ENCODE data around the gene MCM5. TPM values are rescaled to one million over a fixed set of nuclear protein-coding genes. Genes with fewer than 3 reads are reported as not detected.

MCM5 gene
- total RNA-seq, 1 donor from 2014 or later = 25.7 TPM

DNA sequence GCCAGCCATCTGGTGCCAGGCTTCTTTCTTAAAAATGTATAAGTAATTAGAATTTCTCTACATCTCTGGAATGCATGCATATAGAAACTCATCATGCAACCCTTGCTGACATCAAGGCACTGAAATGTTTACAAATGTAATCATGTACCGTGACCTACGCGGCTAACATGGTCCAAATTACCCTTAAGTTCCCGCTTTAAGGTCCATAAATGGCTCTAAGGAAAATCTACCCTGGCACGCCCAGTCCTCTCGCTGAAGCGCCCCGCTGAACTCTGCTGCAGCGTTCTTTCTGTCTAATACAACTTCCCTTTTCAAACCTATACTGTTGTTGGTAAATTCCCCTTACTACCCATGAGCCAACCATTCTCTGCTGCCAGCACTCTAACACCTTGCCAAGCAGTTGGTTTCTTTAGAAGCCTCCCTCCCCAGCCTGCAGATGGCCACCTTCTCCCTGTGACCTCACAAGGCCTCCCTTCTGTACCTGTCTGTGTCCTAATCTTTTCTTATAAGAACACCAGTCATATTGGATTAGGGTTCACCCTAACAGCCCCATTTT, 32.5 kb upstream of the MCM5 start:
- peak; percentile 34 to 54 for ATAC-seq
- Histone ChIP-seq H3K9me3 (no peaks in the 10 kb centered on the region), H3K4me3 (no peak overlapping the region), H3K4me1 (peaks cover 32% of the 10 kb centered on the region), H3K36me3 (no peaks in the 10 kb centered on the region), H3K27ac (no peak overlapping the region), H3K27me3 (ENCODE audit: low read depth) (no peaks in the 10 kb centered on the region)
- peak; percentile 69 for DNase-seq
- TF ChIP-seq, protein P1, sequence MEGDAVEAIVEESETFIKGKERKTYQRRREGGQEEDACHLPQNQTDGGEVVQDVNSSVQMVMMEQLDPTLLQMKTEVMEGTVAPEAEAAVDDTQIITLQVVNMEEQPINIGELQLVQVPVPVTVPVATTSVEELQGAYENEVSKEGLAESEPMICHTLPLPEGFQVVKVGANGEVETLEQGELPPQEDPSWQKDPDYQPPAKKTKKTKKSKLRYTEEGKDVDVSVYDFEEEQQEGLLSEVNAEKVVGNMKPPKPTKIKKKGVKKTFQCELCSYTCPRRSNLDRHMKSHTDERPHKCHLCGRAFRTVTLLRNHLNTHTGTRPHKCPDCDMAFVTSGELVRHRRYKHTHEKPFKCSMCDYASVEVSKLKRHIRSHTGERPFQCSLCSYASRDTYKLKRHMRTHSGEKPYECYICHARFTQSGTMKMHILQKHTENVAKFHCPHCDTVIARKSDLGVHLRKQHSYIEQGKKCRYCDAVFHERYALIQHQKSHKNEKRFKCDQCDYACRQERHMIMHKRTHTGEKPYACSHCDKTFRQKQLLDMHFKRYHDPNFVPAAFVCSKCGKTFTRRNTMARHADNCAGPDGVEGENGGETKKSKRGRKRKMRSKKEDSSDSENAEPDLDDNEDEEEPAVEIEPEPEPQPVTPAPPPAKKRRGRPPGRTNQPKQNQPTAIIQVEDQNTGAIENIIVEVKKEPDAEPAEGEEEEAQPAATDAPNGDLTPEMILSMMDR (IDR thresholded peaks at IDR 0.05) = no peak
- intact Hi-C loops (cut with DNase I) = no loop called here

DNA sequence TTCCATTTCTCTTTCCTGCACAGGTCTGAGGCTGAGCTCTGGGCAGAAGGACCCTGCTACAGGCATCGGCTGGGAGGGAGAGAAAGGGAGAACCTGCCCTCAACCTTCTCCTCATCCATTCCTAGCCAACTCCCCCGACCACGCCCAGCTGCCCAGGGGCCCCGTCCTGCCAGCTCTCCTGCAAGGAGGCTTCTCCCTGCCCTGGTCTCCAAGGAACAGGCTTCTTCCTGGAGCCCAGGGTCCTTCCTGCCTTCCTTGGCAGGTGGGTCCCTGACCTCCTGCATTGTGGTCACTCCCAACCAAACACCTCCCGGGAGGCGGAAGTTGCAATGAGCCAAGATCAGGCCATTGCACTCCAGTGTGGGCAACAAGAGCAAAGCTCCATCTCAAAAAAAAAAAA, 31.6 kb upstream of the MCM5 start:
- TF ChIP-seq, protein P1 (IDR thresholded peaks at IDR 0.05) = no peak
- DNase-seq (no peak), ATAC-seq (no peak)
- H3K4me3 ChIP-seq = no peak overlapping the region
- no peaks in the 10 kb centered on the region for H3K36me3 ChIP-seq
- H3K27me3 ChIP-seq (ENCODE audit: low read depth) = no peaks in the 10 kb centered on the region
- intact Hi-C loops (cut with DNase I) = no loop called here
- no peak overlapping the region for H3K27ac ChIP-seq
- peaks cover 34% of the 10 kb centered on the region for H3K4me1 ChIP-seq
- no peaks in the 10 kb centered on the region for H3K9me3 ChIP-seq

DNA sequence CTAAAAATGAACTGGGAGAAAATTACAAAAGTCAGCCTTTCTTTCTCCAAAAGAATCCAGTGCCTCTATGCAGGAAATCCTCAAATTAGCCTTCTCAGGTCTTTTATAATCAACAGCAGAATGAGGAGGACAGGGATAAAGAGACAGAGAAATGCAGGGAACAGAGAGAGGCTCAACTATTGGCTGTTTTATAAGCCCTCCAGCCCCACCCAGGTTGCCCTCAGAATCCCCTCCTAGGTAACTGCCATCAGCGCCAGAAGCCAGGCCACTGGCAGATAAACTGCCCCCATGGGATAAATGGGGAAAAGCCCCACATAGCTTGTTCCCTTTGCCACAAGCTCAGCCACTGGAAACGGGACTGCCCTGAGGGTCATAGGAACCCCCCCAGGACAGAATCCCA, 29.9 kb upstream of the MCM5 start:
- Histone ChIP-seq H3K4me3 (no peak overlapping the region), H3K27me3 (ENCODE audit: low read depth) (no peaks in the 10 kb centered on the region), H3K9me3 (no peaks in the 10 kb centered on the region), H3K4me1 (peaks cover 20% of the 10 kb centered on the region), H3K27ac (no peak overlapping the region), H3K36me3 (no peaks in the 10 kb centered on the region)
- TF ChIP-seq, protein P1 (IDR thresholded peaks at IDR 0.05) = no peak
- DNase-seq = no peak
- intact Hi-C loops (cut with DNase I) = no loop called here
- no peak for ATAC-seq

DNA sequence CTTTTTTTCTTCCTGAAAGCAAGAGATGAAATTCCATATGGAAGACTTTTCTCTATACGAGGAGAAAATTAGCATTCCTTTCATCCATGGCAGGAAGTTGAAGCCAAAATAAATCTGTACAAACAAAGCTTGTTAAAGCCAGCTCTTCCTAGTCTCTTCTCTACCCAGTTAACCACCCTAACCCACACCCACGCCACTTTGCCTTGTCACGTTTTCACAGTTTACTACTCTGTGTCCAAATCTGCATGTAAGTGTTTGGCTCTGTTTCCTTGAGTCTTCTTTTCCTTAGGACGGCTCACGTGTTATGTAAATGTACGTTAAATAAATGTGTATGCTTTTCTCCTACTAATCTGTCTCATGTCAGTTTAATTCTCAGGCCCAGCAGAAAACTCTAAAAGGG, 26.2 kb upstream of the MCM5 start:
- intact Hi-C loops (cut with DNase I) = no loop called here
- Histone ChIP-seq H3K36me3 (no peaks in the 10 kb centered on the region), H3K27me3 (ENCODE audit: low read depth) (no peaks in the 10 kb centered on the region), H3K27ac (no peak overlapping the region), H3K9me3 (no peaks in the 10 kb centered on the region), H3K4me1 (peaks cover 47% of the 10 kb centered on the region), H3K4me3 (no peak overlapping the region)
- TF ChIP-seq, protein P1 (IDR thresholded peaks at IDR 0.05) = no peak
- no peak for DNase-seq
- no peak for ATAC-seq

DNA sequence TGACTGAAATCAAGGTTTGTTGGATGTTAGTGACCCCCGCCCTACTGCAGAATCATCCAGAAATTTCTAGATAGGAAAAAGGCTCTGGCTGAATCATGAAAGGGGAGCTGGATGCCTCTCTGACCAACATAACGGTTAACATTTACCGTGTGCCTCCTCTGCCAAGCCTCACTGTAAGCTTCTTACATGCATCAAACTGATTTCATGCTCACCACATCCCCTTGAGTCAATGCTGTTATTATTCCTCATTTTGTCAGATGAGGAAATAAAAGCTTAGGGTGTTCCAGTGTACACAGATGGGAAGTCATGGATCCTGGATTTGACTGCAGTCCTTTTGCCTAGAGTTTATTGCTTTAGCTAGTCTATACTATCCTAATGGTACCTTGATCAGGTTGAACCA, 24.9 kb upstream of the MCM5 start:
- intact Hi-C loops (cut with DNase I) = no loop called here
- H3K9me3 ChIP-seq = no peaks in the 10 kb centered on the region
- DNase-seq (no peak), ATAC-seq (no peak)
- H3K4me3 ChIP-seq = no peak overlapping the region
- peaks cover 54% of the 10 kb centered on the region for H3K4me1 ChIP-seq
- TF ChIP-seq, protein P1 (IDR thresholded peaks at IDR 0.05) = no peak
- H3K36me3 ChIP-seq = no peaks in the 10 kb centered on the region
- H3K27ac ChIP-seq = no peak overlapping the region
- H3K27me3 ChIP-seq (ENCODE audit: low read depth) = no peaks in the 10 kb centered on the region

DNA sequence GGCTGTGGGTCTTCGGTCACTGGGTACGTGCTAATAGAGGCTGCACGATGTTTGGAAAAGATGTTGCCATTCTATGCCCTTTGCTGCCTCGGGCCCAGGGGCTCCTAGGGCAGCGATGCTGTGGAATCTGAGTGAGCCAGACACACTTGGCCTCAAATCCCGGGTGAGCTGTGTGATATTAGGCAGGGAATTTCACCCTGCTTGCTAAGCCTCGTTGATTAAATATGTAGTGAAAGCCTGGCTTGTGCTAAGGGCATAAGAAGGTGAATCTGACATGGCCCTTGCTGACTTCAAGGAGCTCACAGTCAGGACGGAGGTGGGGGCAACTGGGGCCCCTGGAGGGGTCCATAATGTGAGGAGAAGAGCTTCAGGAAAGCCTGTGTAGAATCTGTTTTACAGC, 24.4 kb upstream of the MCM5 start:
- no peak for ATAC-seq
- no peak for DNase-seq
- no peaks in the 10 kb centered on the region for H3K9me3 ChIP-seq
- TF ChIP-seq, protein P1 (IDR thresholded peaks at IDR 0.05) = no peak
- peaks cover 59% of the 10 kb centered on the region for H3K4me1 ChIP-seq
- H3K27me3 ChIP-seq (ENCODE audit: low read depth) = no peaks in the 10 kb centered on the region
- H3K27ac ChIP-seq = no peak overlapping the region
- intact Hi-C loops (cut with DNase I) = no loop called here
- no peaks in the 10 kb centered on the region for H3K36me3 ChIP-seq
- no peak overlapping the region for H3K4me3 ChIP-seq

Data from lower lobe of right lung (tissue), 2 donors.